ENCODE results near the gene MCF2L.

MCF2L gene

GRCh38 chr13:113121928-113122471, 153.0 kb downstream of the MCF2L start:
- in situ Hi-C loops (cut with MboI; ENCODE audit: low sequenced_read_pairs) = no loop called here

GRCh38 chr13:113122550-113123225, 153.7 kb downstream of the MCF2L start, which contains the start of gene F10:
F10 (plus strand) TSS chr13:113122799; CDS start chr13:113122856, 57 bp downstream.
- in situ Hi-C loops (cut with MboI; ENCODE audit: low sequenced_read_pairs) = no loop called here

DNA sequence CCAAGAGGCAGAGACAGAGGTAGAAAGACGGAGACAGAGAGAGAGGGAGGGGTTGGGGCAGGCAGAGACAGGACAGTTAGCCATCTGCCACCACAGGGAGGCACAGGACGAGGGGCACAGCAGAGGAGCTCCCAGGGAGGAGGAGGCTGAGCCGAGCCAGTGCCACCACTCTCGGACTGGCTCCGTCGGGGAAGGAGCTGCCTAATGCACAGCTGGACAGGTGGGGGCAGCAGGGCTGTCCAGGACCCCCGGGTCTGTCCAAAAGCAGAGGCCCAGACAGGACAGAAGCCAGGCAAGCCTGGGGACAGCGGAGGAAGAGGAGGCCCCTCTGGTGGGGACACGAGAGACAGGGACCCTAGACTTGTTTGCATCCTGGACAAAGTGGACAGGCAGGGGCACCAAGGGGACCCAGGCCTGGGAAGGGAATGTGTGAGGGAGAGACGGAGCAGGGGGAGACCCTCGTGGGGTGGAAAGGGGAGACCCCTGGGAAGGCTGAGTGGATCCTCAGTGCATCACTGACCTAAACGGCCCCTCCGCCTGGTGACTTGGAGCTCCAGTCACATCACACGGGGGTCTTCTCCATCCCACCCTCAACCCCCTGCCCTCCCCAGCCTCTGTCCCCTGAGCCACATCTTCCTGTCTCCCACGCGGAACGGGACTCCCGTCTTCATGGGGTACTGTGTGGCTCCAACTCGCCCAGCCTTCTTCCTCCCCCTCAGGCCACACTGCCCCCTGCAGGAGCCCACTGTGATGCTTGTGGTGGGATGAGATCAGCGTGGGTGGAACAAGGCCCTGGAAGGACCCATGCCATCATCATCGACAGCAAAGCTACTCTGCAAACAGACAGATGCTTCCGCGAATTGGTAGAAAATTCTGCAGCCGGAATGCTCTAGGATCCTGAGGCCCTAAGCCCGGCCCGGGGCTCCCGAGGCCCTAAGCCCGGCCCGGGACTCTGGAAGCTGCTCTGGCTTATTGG, 154.5 kb downstream of the MCF2L start:
- in situ Hi-C loops (cut with MboI; ENCODE audit: low sequenced_read_pairs) = no loop called here

DNA sequence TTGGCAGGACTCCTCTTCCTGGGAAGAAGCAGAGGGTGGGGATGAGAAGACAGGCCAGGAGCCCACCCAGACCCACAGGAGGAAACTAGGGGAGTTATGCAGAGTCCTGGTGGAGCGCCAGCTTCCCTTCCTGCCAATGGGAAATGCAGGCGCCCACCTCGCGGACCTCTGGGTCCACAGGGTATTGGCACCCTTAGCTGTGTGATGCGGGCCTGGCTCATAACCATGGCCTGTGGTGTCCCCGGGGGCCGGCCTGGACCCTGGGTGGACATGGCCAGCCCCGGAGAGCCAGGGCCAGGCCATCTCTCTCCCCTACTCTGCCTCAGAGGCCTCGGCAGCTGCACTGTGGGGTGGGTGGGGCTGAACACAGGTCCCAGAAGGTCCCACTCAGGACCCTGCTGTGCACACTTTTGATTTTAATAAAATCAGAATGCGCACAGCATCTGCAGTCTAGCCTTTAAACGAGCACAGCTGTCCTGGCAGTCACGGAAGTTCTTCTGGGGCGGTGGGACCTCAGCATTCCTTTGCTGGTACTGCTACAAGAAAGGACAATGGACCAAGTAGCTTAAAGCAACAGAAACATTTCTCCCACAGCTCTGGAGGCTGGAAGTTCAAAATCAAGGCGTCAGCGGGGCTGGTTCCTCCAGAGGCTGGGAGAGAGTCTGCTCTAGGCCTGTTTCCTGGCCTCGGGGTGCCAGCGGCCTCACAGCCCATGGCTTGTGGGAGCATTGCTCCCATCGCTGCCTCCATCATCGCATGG, 155.4 kb downstream of the MCF2L start:
- in situ Hi-C loops (cut with MboI; ENCODE audit: low sequenced_read_pairs) = no loop called here

DNA sequence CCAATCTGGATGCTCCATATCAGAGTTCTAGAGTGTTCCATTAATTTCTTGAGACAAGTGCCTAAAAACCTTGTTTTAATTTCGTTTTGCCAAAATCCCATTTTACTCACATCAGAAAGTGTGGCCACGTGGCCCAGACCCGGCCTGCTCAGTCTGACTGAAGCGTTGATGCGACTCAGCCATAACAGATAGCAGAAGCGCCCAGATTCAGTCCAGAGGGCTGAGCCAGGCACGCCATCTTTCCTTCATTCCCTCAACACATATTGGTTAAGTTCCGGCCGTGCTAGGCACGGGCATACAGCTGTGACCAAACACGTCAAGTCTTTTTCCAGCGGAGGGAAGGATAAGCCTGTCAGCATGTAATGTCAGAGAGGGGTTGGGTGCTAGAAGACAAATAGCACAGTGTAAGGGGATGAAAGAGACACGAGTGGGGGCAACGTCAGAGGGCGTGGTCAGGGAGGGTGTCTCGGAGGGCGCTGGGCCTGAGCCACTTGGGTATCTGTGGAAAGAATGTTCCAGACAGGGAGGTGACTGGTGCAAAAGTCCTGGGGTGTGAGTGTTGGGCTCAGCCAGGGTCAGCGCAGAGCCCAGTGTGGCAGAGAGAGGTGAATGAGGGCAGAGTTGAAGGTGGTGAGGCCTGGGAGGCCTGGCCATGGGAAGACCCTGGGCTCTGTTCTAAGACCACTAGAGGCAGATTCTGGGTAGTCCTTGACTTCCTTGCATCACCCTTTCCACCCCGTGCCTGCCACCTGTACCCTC, 156.7 kb downstream of the MCF2L start:
- in situ Hi-C loops (cut with MboI; ENCODE audit: low sequenced_read_pairs) = no loop called here

GRCh38 chr13:113126265-113127150, 157.5 kb downstream of the MCF2L start:
- in situ Hi-C loops (cut with MboI; ENCODE audit: low sequenced_read_pairs) = no loop called here

DNA sequence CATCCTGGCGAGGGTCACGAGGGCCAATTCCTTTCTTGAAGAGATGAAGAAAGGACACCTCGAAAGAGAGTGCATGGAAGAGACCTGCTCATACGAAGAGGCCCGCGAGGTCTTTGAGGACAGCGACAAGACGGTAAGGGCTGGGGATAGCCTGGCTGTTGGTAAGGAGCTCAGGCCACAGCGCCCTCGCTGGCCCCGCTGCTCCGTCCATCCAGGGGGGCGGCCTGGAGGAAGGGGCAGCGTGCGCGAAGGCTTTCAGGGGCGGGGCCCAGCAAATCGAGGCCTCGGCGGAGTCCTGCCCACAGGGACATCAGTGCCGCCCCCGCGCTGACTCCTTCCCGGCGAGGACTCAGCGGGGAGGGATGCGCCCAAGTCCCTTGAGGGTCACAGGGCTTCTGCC, 160.5 kb downstream of the MCF2L start:
- in situ Hi-C loops (cut with MboI; ENCODE audit: low sequenced_read_pairs) = no loop called here

GRCh38 chr13:113129921-113130750, 161.1 kb downstream of the MCF2L start:
- in situ Hi-C loops (cut with MboI; ENCODE audit: low sequenced_read_pairs) = no loop called here

DNA sequence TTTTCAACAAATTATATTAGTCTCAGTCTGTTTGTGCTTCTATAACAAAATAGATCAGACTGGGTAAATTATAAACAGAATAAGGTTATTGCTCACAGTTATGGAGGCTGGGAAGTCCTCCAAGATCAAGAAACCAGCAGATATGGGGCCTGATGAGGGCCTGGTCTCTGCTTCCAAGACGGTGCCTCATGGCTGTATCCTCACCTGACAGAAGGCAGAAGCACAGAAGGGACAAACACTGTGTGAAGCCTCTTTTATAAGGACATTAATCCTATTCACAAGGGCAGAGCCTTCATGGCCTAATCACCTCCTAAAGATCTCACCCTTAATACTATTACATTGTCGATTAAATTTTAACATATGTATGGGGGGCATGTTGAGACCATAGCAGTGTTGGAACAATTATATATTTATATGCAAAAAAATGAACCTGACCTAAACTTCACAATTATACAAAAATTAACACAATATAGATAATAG, 166.3 kb downstream of the MCF2L start:
- in situ Hi-C loops (cut with MboI; ENCODE audit: low sequenced_read_pairs) = no loop called here

- in situ Hi-C loops (cut with MboI; ENCODE audit: low sequenced_read_pairs) = no loop called here
These were observed 168.8 kb downstream of the MCF2L start for GRCh38 chr13:113137691-113138298.

GRCh38 chr13:113138792-113139551, 170.0 kb downstream of the MCF2L start:
- in situ Hi-C loops (cut with MboI; ENCODE audit: low sequenced_read_pairs) = no loop called here

GRCh38 chr13:113139577-113139976, 170.6 kb downstream of the MCF2L start:
- in situ Hi-C loops (cut with MboI; ENCODE audit: low sequenced_read_pairs) = no loop called here

DNA sequence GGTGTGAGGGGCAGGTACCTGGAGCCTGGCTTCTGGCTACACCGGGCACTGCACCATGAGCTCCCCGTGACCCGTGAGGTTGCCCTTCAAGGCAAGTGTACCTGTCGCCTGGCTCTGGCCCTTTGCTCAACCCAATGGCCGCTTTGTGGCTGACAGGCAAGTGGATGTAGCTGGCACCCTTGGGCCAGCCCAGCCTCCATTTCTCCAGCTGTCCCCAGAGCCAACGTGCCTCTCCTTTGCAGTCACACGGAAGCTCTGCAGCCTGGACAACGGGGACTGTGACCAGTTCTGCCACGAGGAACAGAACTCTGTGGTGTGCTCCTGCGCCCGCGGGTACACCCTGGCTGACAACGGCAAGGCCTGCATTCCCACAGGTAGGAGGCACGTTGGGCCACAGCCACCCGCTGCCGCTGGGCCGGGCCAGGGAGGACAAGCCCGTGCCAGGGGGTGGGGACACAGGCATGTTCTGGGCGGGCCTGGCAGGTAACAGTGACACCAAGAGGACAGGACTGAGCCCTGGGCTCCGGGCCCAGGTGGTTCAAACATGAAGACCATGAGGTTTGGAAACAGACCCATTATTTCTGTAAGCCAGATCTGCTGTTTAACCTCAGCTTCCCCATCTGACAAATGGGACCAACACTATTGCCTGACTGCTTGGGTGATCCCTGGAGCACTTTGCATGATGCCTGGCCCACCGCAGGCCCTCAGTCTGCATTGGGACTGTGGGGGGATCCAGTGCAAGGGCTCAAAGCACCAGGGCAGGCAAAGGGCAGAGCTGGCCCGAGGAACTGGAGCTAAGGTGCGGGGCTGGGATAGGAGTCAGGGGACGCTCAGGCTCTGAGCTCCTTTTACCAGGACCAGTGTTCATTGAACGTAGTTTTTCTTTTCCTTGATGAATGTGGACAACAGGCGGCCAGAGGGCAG, 171.9 kb downstream of the MCF2L start:
- in situ Hi-C loops (cut with MboI; ENCODE audit: low sequenced_read_pairs) = no loop called here

GRCh38 chr13:113141601-113141970, 172.6 kb downstream of the MCF2L start:
- in situ Hi-C loops (cut with MboI; ENCODE audit: low sequenced_read_pairs) = no loop called here

- in situ Hi-C loops (cut with MboI; ENCODE audit: low sequenced_read_pairs) = no loop called here
These were observed 173.9 kb downstream of the MCF2L start for GRCh38 chr13:113142876-113143275.

Measured in HL-60/S4 treated with retinoic acid at 250 ng/mL for 4 days and 3 days (cell line).